ENCODE data around the gene MYO5C.
A peak's percentile ranks its signal among the peaks of the same experiment; 100 is the strongest.

MYO5C gene

GRCh38 chr15:52295421-52296001, at the start of gene MYO5C:
Gene MYO5C, minus strand, starts transcription at chr15:52295804. Its CDS starts 168 bp downstream, at chr15:52295636.
- no peak for DNase-seq (ENCODE audit: extremely low read depth, low read depth)

GRCh38 chr15:52344592-52344991, 49.0 kb upstream of the MYO5C start:
- no peak for TF ChIP-seq CTCF (IDR thresholded peaks at IDR 0.05; ENCODE audit: low read depth, low read length, missing control alignments)
- DNase-seq (ENCODE audit: extremely low read depth, low read depth): no peak

More at GRCh38 chr15:52295421-52296001, at the start of gene MYO5C:
- peak within 1 kb of the TSS; percentile 42 for H3K4me3 ChIP-seq (replicated peaks; ENCODE audit: low read depth, low read length)
- TF ChIP-seq CTCF (IDR thresholded peaks at IDR 0.05; ENCODE audit: low read depth, low read length, missing control alignments): no peak

GRCh38 chr15:52343831-52344230, 48.2 kb upstream of the MYO5C start:
- H3K4me3 ChIP-seq (replicated peaks; ENCODE audit: low read depth, low read length): no peak overlapping the region
- TF ChIP-seq CTCF (IDR thresholded peaks at IDR 0.05; ENCODE audit: low read depth, low read length, missing control alignments): no peak
- DNase-seq (ENCODE audit: extremely low read depth, low read depth): no peak

More at GRCh38 chr15:52344592-52344991, 49.0 kb upstream of the MYO5C start:
- no peak overlapping the region for H3K4me3 ChIP-seq (replicated peaks; ENCODE audit: low read depth, low read length)

DNA sequence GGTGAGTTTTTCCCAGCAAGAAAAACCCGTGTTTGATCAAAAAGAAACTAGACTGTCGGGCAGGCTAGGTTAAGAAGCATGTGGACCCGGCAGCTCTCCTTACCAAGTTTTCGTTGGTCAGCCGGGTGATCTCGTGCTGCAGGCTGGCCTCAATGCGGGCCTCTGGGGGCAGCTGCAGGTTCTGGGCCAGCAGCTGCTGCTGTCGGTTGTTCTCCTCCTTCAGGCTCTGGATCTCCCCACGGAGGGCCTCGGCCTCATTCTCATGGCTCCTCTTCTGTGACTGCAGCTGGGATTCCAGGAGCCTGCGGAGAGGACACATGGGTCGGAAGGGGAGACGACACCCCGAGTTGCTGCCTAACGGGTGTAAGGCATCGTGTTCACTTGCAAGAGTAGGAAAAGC, 44.5 kb upstream of the MYO5C start:
- DNase-seq (ENCODE audit: extremely low read depth, low read depth): no peak
- no peak for TF ChIP-seq CTCF (IDR thresholded peaks at IDR 0.05; ENCODE audit: low read depth, low read length, missing control alignments)
- no peak overlapping the region for H3K4me3 ChIP-seq (replicated peaks; ENCODE audit: low read depth, low read length)

GRCh38 chr15:52338891-52339290, 43.3 kb upstream of the MYO5C start:
- no peak for TF ChIP-seq CTCF (IDR thresholded peaks at IDR 0.05; ENCODE audit: low read depth, low read length, missing control alignments)
- DNase-seq (ENCODE audit: extremely low read depth, low read depth): no peak
- no peak overlapping the region for H3K4me3 ChIP-seq (replicated peaks; ENCODE audit: low read depth, low read length)

GRCh38 chr15:52338058-52338457, 42.5 kb upstream of the MYO5C start:
- H3K4me3 ChIP-seq (replicated peaks; ENCODE audit: low read depth, low read length): no peak overlapping the region
- no peak for TF ChIP-seq CTCF (IDR thresholded peaks at IDR 0.05; ENCODE audit: low read depth, low read length, missing control alignments)
- no peak for DNase-seq (ENCODE audit: extremely low read depth, low read depth)

Measured in HFF-Myc (cell line).